GM18858 (cell line): ENCODE data around the gene MT1A.

Source experiments
- ATAC-seq: cut with Tn5 transposase; IDR thresholded peaks from one replicate; pipeline ENCODE4 v1.9.1; 2021; ENCODE audit not compliant: unreplicated experiment

The MT1A gene

DNA sequence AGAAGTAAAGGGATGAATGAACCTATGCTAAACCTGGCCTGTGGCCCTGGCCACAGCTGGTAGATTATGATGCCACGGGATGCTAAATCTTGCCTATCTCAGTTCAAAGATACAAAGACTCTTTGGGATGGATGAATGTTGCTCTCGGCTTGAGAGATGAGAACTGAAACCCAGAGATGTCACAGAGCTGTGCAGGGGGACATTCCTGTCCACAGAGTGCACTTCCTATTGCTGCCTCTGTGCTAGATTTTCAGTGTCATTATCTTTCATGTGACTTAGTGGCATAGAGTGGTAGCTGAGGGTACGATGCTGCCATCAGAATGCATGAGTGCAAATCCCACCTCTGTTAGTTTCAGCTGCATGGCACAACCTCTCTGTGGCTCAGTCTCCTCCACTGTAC lies 8.3 kb upstream of the MT1A start:
- peak; percentile 91 for ATAC-seq

DNA sequence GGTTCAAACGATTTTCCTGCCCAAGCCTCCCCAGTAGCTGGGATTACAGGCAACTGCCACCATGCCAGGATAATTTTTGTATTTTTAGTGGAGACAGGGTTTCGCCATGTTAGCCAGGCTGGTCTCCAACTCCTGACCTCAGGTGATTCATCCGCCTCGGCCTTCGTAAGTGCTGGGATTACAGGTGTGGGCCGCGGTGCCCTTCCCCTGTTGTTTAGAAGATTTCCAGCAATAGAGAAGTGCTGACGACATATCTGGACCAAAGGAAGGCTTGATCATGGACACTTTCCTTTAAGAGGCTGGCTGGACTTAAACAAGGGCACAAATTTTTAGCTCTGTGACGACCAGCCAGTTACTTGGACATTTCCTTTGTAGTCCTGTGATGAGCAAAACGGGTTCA lies 7.3 kb upstream of the MT1A start:
- no peak for ATAC-seq

DNA sequence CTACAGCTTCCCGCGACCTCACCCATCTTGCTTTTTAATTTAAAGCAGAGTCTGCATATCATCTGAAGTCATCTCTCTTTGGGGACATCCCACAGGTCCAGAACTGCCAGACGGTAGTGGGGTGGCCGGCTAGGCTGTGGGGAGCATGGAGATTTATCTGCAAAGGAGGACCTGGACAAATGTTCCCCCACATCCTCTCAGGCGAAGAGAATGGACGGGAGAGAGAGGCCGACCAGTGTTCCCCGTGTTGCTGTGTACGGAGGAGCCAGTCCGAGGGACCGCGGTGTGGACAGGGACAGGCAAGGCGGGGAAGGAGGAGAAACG lies 6.7 kb upstream of the MT1A start:
- no peak for ATAC-seq

DNA sequence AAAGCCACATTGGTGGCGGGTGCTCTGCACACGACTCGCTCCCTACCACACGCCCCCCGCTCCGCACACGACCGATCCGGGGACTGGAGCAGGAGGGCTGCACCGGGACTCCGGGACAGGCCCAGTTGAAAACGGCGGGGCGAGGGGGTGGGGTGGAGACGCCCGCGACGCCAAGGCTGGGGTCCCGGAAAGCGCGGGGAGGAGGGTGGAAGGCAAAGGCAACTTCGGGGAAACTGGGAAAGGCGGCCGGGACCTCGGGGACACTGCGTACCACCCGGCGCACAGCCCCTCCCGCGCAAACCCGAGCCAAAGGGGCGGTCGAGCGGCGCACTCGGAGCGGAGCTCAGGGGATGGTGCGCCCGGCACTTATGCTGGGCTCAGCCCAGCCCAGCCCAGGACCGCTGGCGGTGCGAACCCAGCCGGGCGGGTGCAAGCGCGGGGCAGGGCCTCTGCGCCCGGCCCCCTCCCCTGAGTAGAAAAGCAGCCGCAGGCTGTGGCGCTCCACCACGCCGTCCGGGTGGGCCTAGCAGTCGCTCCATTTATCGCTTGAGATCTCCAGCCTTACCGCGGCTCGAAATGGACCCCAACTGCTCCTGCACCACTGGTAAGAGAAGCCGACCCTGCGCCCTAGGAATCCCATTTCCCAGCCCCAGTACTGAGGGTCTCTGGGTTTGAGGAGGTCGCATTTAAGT lies 6.2 kb upstream of the MT1A start, which contains the start of gene MT1M:
Gene MT1M (plus strand): TSS at position 504 of the 692 bp plus-strand sequence. CDS start 73 bp downstream, at position 577.
- ATAC-seq = no peak

DNA sequence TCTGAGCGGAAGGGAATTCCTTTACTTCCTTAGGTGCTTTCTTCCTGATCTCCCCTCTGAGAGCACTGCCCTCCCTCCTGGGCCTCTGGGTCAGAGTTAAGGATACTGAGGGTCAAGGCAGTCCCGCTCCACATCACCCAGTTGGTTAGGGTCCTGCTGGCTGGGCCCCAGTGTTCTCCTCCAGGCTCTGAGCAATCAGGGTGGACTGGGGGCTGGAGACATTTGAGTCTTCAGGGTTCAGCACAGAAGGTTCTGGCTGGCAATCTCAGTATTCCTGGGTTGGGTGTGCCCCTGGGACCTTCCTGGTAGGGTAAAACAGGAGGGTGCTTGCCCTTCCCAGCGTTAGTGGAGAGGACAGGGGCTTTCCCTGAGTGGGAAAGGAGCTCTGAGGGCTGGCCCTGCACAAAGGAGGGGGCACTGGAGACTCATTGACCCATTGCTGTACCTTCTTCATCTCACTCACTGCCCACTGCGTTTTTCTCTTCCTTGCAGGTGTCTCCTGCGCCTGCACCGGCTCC lies 5.6 kb upstream of the MT1A start:
- no peak for ATAC-seq

DNA sequence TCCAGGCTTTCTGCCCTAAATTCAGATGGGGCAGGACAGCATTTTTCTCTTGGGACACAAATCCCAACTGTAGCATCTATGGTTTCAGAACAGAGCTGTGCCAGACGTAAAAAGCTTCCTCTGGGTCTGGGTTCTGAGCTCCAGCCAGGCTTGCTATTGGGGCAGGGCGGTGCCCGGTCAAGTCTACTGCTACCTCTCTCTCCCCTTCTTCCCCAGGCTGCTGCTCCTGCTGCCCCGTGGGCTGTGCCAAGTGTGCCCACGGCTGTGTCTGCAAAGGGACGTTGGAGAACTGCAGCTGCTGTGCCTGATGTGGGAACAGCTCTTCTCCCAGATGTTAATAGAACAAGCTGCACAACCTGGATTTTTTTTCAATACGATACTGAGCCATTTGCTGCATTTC lies 4.9 kb upstream of the MT1A start:
- ATAC-seq = no peak

DNA sequence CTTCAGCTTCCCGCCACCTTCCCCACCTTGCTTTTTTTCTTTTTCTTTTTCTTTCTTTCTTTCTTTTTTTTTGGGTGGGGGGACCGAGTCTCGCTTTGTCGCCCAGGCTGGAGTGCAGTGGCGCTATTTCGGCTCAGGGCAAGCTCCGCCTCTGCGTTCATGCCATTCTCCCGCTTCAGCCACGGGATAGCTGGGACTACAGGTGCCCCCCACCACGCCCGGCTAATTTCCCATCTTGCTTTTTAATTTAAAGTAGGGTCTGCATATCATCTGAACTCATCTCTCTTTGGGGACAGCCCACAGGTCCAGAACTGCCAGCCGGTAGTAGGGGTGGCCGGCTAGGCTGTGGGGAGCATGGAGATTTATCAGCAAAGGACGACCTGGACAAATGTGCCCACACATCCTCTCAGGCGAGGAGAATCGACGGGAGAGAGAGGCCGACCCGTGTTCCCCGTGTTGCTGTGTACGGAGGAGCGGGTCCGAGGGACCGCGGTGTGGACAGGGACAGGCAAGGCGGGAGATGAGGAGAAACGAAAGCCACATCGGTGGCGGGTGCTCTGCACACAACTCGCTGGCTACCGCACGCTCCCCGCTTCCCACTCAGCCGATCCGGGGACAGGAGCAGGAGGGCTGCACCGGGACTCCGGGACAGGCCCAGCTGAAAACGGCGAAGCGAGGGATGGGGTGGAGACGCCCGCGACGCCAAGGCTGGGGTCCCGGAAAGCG lies 3.6 kb upstream of the MT1A start:
- no peak for ATAC-seq

DNA sequence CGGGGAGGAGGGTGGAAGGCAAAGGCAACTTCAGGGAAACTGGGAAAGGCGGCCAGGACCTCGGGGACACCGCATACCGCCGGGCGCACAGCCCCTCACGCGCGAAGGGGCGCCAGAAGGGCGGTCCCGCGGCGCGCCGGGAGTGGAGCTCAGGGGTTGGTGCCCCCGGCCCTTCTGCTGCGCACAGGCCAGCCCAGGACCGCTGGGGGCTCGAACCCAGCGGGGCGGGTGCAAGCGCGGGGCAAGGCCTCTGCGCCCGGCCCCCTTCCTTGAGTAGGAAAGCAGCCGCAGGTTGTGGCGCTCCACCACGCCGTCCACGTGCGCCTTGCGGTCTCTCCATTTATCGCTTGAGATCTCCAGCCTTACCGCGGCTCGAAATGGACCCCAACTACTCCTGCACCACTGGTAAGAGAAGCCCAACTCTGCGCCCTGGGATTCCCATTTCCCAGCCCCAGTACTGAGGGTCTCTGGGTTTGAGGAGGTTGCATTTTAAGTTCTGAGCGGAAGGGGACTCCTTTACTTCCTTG lies 3.0 kb upstream of the MT1A start:
- no peak for ATAC-seq

DNA sequence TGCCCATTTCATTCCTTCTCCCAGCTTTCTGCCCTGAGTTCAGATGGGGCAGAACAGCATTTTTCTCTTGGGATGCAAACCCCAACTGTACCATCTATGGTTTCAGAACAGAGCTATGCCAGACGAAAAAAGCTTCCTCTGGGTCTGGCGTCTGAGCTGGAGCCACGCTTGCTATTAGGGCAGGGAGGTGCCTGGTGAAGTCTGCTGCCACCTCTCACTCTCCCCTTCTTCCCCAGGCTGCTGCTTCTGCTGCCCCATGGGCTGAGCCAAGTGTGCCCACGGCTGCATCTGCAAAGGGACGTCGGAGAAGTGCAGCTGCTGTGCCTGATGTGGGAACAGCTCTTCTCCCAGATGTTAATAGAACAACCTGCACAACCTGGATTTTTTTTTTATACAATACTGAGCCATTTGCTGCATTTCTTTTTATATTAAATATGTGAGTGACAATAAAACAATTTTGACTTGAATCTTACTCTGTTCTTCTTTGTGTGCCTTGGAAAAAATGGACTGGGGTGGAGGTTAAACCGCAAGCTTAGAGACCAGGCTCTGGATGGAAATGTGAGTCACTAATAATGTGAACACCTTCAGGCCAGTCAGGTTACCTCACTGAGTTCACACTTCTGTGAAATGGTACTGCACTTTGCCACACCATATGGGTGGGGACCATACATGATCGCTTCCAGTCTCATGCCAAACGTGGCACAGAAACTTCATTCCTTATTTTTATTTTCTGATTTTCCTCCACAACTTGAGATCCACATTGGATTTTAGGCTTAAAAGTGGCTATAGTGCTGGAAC lies 1.7 kb upstream of the MT1A start:
- no peak for ATAC-seq

DNA sequence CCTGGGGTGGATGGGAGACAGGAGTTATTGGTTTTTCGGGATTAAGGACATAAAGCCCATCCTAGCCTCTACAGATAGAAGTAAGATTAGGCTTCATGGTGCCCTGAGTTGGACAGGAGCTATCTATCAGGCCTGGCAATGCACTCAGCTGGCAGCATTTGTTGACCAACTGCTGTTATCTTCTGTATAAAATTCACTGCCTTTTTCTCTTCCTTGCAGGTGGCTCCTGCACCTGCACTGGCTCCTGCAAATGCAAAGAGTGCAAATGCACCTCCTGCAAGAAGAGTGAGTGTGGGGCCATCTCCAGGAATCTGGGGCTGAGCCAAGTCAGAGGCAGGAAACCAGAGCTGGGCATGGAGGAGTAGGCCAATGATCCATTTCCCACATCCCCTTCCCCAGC lies 579 bp downstream of the MT1A start:
- no peak for ATAC-seq

DNA sequence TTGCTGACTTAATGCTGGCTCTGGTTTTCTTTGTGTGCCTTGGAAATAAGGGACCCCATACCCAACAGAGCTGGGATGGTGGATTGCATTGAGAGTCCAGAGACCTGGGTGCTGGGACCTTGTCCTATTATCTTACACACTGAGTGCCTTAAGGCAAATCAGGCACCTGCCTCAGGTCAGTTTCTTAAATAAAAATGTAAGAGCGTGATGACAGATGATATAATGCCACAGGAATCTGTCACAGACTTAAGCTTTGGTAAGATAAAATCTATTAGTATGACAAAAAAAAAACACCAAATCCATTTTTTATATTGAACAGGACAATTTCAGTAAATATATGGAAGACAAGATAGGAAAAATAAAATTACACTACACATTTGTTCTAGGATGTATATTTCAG lies 1.6 kb downstream of the MT1A start:
- ATAC-seq = no peak

DNA sequence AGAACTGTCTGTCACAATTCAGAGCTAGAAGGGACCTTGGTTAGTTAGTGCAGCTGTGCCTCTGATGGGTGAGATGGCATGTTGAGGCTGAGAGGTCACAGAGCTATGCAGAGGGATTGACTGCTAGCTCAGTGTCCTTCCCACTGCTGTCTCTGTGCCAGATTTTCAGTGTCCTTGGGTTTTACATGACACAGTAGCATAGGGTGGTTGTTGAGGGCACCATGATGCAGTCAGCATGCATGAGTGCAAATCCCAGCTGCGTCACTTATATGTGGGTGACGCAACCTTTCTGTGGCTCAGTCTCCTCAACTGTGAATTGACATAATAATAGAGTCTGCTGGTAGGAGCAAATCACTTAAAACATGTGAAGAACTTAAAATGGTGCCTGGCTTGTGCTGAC lies 2.7 kb downstream of the MT1A start:
- ATAC-seq = no peak

DNA sequence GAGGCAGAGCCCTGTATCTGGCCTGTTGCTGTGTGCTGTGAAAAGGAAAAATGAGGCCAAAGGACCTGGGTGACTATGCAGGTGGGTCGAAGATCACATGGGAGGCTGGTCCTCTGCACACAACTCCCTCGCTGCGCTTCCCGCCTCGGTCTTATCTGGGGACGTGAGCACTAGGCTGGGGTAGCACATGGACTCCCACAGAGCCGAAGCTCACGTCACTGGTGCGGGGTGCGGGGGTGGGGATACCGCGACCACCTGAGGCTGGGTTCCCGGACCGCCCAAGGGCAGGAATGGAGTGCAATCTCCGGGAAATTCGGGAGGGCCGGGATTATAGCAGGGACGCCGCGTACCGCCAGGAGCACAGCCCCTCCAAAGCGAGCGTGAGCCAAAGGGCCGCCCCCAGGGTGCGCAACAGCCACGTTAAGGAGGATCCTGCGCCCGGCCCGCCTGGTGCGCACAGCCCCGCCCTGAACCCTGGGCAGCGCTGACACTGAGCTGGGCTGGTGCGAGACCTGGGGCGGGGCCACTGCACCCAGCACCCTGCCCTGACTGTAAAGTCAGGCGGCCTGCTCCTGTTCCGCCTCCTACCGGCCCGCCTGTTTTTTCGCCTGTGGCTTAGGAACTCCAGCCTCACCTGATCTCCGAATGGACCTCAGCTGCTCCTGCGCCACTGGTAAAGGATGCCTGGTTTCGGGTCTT lies 4.8 kb downstream of the MT1A start:
- ATAC-seq = peak; percentile 53

DNA sequence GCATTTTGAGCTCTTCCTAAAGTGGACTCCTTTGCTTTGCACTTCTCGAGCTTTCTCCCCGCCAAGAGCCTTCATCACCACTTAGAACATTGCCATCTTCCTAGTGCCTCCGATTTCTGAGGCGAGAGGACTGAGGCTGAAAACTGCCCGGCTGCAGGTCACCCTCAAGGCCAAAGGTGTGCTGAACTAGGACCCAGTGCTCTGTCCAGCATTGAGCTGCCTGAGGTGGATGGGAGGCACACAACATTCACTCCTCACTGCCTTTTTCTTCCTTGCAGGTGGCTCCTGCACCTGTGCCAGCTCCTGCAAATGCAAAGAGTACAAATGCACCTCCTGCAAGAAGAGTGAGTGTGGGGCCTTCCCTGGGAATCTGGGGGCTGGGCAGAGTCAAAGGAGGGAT lies 5.4 kb downstream of the MT1A start:
- no peak for ATAC-seq

DNA sequence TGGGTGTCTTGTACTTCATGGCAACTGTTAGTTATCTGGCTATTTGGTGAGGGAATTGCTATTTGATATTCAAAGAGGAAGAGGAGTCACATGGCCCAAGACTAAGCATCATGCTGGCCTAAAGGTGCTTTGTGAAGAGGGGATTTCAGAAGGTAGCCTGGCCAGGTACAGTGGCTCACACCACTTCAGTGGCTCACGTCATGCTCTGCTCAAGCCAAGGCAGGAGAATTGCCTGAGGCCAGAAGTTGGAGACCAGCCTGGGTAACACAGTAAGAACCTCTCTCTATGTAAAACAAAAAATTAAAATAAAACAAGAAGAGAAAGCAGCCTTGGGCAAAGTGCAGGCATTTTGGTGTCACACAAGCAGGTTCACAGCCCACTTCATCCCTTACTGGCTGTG lies 6.8 kb downstream of the MT1A start:
- no peak for ATAC-seq

DNA sequence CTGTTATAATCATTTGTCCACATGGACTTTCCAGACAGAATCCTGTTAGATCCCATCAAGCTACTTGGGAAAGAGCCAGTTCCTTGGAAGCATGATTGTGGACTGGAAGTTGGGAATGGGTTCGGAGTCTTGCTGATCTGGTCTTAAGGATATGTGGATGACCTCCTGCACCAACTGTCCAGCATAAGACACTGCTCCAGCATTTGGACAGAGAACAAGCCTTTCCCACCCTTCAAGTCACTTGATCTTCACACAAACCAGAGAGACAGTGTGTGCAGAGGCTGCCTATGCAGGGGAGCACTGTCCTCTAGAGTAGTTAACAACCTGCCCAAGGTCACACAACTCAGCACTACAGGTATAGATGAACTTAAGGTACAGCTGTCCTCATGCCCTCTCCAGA lies 7.4 kb downstream of the MT1A start:
- no peak for ATAC-seq

DNA sequence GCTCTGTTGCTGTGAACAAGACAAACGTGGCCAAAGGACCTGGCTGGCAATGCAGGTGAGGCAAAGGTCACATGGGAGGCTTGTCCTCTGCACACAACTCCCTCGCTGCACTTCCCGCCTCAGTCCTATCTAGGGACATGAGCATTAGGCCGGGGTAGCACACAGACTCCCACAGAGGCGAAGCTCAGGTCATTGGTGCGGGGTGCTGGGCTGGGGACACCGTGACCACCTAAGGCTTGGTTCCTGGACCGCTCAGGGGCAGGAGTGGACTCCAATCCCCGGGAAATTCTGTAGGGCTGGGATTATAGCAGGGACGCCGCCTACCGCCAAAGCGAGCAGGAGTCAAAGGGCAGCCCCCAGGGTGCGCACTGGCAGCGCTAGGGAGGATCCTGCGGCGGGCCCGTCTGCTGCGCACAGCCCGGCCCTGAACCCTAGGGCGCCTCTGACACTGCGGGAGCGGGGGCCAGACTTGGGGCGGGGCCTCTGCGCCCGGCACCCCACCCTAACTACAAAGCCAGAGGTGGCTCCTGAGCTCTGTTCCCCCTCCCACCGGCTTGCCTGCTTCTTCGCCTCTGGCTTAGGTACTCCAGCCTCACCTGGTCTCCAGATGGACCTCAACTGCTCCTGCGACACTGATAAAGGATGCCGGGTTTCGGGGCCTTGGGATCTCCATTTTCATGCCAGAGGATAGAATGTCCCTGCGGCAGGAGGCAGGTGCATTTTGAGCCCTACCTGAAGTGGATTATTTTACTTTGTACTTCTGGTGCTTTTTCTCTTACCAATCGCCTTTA lies 9.4 kb downstream of the MT1A start:
- ATAC-seq = no peak

DNA sequence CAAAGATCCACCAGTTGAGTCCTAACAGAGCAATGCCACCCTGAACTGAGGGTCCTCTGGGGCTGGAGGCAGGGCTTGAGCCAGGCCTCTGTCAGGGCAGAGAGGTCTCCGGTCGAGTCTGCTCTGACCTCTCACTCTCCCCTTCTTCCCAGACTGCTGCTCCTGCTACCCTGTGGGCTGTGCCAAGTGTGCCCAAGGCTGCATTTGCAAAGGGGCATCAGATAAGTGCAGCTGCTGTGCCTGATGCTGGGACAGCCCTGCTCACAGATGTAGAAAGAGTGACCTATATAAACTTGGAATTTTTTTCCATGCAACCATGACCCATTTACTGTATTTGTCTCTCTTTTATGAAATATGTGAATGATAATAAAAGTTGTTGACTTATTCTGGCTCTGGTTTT lies 10.8 kb downstream of the MT1A start:
- no peak for ATAC-seq

DNA sequence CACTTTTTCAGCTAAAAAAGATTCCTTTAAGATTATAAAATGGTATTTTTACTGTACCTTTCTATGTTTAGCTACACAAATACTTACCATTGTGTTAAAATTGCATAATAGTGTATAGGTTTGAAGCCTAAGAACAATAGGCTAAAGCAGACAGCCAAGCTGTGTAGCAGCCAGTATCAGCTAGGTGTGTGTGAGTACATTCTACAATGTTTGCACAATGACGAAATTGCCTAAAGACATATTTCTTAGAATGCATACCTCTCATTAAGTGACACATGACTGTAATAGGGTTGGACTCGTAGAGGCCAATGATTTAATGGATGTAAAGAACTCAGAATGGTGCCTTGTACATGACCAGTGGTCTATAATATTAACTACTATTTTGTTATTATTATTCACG lies 11.4 kb downstream of the MT1A start:
- ATAC-seq = no peak

DNA sequence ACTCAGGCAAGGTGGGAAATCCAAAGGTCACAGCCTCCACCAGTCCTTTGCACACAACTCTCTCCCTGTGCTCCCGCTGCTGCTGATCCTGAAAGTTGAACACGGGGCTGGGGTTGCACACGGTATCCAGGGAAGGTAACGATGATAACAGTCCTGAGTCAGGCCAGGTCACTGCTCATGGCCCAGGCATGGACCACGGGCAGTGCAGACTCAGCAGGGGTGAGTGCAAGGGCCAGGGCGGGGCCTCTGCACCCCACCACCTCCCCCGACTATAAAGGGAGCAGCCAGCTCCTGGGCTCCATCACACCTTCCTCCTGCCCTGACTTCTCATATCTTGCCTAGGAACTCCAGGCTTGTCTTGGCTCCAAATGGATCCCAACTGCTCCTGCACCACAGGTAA lies 13.1 kb downstream of the MT1A start, which contains the start of gene MT1B:
Gene MT1B (plus strand): TSS at position 301 of the 400 bp plus-strand sequence. CDS start 68 bp downstream, at position 369.
- no peak for ATAC-seq
